Naive B cell (primary cell): Measurements from ENCODE around the gene TEX2. TPM values are rescaled to one million over a fixed set of nuclear protein-coding genes. Genes with fewer than 3 reads are reported as not detected.
"Not testable (repeated sequence)": the region's sequence is repeated elsewhere in the genome, so short reads cannot be mapped to it uniquely, and the experiment has no call there.

Source experiments
- ATAC-seq, 2 donors: fragments of 150-1000 bp; cut with Tn5 transposase; 2 replicates each; pipeline ENCODE4 v1.10.0; 2021; ENCODE audit warnings: low read depth in 2 of 2, mild to moderate bottlenecking in 2 of 2, moderate library complexity in 2 of 2
- DNase-seq: peaks from one replicate; pipeline ENCODE4 v3.0.0; 2022
- H3K27ac Mint-ChIP-seq, 6 donors: one replicate each; pipeline ENCODE4 v1.8.0; 2020 to 2022; ENCODE audit warnings: mild to moderate bottlenecking in 6 of 6, mixed read lengths in 6 of 6, moderate library complexity in 5 of 6, inconsistent platforms in 2 of 6
- H3K27me3 Mint-ChIP-seq, 3 donors: one replicate each; pipeline ENCODE4 v1.8.0; 2021 to 2022; ENCODE audit warnings: mixed read lengths in 3 of 3, mild to moderate bottlenecking in 1 of 3
- H3K36me3 Mint-ChIP-seq, 2 donors: one replicate each; pipeline ENCODE4 v1.8.0; 2020 to 2022; ENCODE audit warnings: mixed read lengths in 2 of 2, inconsistent platforms in 1 of 2, mild to moderate bottlenecking in 1 of 2
- H3K4me1 Mint-ChIP-seq, 3 donors: one replicate each; pipeline ENCODE4 v1.8.0; 2020 to 2022; ENCODE audit warnings: mixed read lengths in 3 of 3, inconsistent platforms in 1 of 3, mild to moderate bottlenecking in 1 of 3, moderate library complexity in 1 of 3
- H3K4me3 Mint-ChIP-seq, 8 donors: one replicate each; pipeline ENCODE4 v1.8.0; 2020 to 2022; ENCODE audit warnings: mild to moderate bottlenecking in 8 of 8, mixed read lengths in 8 of 8, moderate library complexity in 8 of 8, inconsistent platforms in 2 of 8
- H3K9me3 Mint-ChIP-seq, 7 donors: one replicate each; pipeline ENCODE4 v1.8.0; 2020 to 2022; ENCODE audit warnings: mixed read lengths in 7 of 7, mild to moderate bottlenecking in 5 of 7, inconsistent platforms in 2 of 7, moderate library complexity in 1 of 7
- polyA plus RNA-seq, 6 donors: library from polyadenylated mRNA; unstranded; fragments of 300-500 nt; fragmentation: Illumina TruSeq; gene quantifications; one replicate each; pipeline ENCODE4 v1.2.3, GENCODE V29; 2021; ENCODE audit warnings: low read depth in 6 of 6

Gene TEX2
- polyA plus RNA-seq, 6 donors from 2014 or later: 1.1 to 5.2 (median 3.8) TPM

DNA sequence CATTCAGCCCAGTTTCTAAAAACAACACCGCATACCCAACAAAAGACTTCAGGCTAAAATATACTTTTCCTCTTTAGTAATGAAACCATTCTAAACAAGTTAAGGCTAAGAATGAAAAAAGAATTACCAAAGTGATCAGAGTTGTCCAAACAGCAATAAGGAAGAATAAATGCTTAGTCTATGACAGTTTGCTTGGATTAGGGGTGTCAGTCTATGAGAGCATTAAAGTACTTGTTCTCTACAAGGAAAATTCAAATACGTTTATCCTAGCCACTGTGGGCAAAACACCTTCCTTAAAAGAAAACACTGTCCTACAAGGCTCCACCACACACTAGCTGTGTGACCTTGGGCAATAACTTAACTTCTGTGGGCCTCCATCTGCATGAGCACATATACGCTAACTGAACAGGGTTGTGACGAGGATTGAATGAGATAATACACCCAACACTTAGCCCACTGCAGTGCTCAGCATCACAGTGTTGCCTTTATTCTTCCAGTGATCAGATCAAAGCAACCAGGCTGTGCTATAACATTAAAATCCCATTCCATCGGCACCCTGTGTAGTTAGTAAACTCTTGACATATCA lies 53.6 kb downstream of the TEX2 start:
- Mint-ChIP-seq H3K36me3 (peaks cover 0 to 8% of the 10 kb centered on the region in 2 donors), H3K4me3 (no peak overlapping the region), H3K4me1 (peaks cover 0 to 6% (median 0%) of the 10 kb centered on the region in 3 donors), H3K27me3 (no peaks in the 10 kb centered on the region), H3K9me3 (no peaks in the 10 kb centered on the region), H3K27ac (peak overlapping the region in 1 of 6 donors; percentile 23)
- no peak for DNase-seq
- no peak for ATAC-seq

DNA sequence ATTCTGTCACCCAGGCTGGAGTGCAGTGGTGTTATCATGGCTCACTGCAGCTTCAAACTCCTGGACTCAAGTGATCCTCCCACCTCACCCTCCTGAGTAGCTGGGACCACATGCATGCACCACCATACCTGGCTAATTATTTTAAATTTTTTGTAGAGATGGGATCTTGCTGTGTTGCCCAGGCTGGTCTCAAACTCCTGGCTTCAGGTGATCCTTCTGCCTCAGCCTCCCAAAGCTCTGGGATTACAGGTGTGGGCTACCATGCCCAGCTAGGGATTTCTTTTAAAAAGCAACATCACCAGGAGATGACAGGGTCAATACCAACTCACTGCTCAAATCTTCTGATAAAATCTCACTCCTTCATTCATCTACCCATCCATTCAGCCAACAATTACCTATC lies 54.4 kb downstream of the TEX2 start:
- H3K4me1 Mint-ChIP-seq, H3K9me3 Mint-ChIP-seq, H3K36me3 Mint-ChIP-seq, H3K27ac Mint-ChIP-seq, H3K27me3 Mint-ChIP-seq, H3K4me3 Mint-ChIP-seq, DNase-seq, ATAC-seq: not testable (repeated sequence)

DNA sequence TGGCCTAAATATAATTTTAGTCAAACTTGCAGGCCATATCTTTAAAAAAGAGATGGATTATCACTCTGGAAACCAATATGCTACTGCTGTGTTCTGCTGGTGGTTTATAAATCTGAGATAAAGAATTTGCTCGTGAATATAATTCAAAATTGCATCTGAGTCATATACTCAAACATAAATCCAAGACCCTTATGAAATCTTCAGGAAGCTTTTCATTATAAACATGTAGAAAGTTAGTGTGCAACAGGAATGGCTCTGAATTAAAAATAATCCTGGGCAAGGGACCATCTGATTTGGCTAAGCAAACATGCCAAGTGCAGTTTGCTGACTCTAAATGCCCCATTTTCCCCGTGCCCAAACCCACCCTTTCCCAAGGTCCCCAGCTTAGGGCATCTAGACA lies 57.3 kb downstream of the TEX2 start:
- Mint-ChIP-seq H3K4me1 (peaks cover 0 to 10% (median 0%) of the 10 kb centered on the region in 3 donors), H3K27ac (no peak overlapping the region)
- no peak for ATAC-seq

DNA sequence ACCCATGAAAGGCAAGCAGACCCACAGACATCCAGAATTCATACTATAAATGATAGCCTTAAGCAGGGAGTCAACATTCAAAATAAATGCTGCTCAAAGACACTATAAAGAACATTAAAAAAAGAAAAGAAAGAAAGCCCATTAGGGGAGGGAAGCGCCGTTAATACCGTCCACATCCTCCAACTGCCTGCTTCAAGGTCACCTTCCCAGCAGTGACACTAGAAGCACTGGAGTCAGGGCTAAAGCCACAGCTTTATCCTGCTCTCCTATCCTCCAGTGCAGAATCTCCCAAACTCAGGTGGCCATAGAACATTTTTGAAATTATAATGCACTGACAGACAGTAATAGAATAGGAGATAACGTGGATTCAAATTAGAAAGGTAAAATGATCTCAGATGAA lies 59.4 kb downstream of the TEX2 start:
- Mint-ChIP-seq H3K4me3 (no peak overlapping the region), H3K36me3 (peaks cover 0 to 2% of the 10 kb centered on the region in 2 donors), H3K4me1 (peaks cover 0 to 14% (median 0%) of the 10 kb centered on the region in 3 donors), H3K9me3 (no peaks in the 10 kb centered on the region), H3K27ac (no peak overlapping the region), H3K27me3 (no peaks in the 10 kb centered on the region)
- no peak for DNase-seq
- ATAC-seq: no peak

More for the DNA sequence above, 57.3 kb downstream of the TEX2 start:
- H3K36me3 Mint-ChIP-seq: no peaks in the 10 kb centered on the region
- no peak overlapping the region for H3K4me3 Mint-ChIP-seq
- H3K9me3 Mint-ChIP-seq: no peaks in the 10 kb centered on the region
- no peaks in the 10 kb centered on the region for H3K27me3 Mint-ChIP-seq
- DNase-seq: no peak

DNA sequence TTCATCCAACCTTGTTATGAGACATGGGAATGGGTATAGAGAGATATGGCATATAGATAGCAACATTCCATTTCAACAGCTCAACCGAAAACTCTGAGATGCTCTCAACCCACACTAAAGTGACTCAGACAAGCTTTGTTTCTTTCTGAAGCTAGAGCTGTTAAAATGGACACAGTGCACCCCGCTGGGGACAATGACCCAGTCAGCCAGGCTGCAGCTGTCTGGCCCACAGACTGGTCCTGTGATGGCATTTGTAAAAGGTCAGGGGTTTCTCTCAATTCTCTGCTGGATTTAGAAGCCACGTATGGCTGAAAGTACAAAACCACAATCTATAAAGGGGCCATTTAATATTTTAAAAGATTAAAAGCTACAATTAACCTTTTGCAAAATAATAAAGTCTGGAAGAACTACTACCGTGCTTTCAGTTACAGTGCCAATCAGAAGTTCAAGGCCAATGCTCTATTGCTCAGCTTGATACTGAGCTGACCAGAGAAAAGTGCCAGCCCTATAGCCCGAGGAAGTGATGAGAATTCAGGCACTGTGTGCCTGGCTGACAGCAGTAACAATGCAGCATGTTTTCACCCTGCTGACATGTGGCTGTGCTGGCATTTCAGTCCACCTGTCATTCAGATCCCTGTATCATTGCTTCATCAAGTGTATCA lies 60.2 kb downstream of the TEX2 start:
- no peaks in the 10 kb centered on the region for H3K27me3 Mint-ChIP-seq
- H3K9me3 Mint-ChIP-seq: peaks cover 0 to 6% (median under 1%) of the 10 kb centered on the region in 7 donors
- H3K36me3 Mint-ChIP-seq: peaks cover 0 to 8% of the 10 kb centered on the region in 2 donors
- H3K4me1 Mint-ChIP-seq: peaks cover 0 to 14% (median 0%) of the 10 kb centered on the region in 3 donors
- H3K4me3 Mint-ChIP-seq: no peak overlapping the region
- DNase-seq (no peak), ATAC-seq (no peak)
- no peak overlapping the region for H3K27ac Mint-ChIP-seq

DNA sequence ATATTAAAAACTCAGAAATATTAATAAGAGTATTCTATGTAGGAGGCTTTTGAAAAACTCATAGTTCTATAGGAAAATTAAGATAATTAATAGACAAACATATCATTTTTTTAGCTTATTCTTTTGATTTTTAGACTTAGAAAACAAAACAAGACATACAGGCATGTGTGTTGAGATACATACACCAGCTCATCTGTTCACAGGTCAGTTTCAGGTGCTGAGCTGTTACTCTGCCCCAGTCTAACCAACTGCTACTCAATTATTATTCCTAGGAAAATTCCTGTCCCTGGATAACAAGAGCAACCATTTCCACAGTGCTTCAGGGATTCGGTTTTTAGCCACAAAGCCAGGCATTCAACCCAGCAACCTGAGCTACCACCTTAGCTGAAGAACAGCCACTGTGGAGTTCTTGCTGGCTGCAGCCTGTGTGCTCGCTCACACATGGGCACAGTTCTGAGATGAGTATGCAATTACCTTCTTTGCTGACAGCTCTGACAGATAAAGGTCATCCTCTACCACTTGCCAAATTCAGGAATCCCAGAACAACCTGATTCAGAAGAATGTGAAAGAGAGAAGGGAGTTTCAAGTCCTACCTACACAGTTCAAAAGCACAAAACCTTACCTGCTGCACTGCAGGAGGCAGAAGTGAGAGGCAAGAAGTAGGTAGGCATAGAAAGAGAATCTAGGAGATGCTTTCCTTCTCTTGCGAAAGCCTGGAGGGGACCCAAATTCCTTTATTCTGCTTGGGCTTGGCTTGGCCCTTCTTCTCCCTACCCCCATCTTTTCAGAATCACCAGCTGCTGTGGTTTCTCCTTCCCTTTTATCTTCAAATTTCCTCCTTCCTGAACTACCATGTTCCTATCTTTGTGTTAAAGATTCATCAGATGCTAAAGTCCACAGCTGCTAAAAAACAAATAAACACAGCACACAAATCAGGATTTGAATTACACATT lies 62.7 kb downstream of the TEX2 start:
- H3K4me1 Mint-ChIP-seq: peaks cover 0 to 7% (median 0%) of the 10 kb centered on the region in 3 donors
- no peak overlapping the region for H3K27ac Mint-ChIP-seq
- H3K36me3 Mint-ChIP-seq: peaks cover 8 to 13% of the 10 kb centered on the region in 2 donors
- no peaks in the 10 kb centered on the region for H3K27me3 Mint-ChIP-seq
- DNase-seq (no peak), ATAC-seq (no peak)
- H3K4me3 Mint-ChIP-seq: no peak overlapping the region
- H3K9me3 Mint-ChIP-seq: peaks cover 0 to 22% (median 9%) of the 10 kb centered on the region in 7 donors

DNA sequence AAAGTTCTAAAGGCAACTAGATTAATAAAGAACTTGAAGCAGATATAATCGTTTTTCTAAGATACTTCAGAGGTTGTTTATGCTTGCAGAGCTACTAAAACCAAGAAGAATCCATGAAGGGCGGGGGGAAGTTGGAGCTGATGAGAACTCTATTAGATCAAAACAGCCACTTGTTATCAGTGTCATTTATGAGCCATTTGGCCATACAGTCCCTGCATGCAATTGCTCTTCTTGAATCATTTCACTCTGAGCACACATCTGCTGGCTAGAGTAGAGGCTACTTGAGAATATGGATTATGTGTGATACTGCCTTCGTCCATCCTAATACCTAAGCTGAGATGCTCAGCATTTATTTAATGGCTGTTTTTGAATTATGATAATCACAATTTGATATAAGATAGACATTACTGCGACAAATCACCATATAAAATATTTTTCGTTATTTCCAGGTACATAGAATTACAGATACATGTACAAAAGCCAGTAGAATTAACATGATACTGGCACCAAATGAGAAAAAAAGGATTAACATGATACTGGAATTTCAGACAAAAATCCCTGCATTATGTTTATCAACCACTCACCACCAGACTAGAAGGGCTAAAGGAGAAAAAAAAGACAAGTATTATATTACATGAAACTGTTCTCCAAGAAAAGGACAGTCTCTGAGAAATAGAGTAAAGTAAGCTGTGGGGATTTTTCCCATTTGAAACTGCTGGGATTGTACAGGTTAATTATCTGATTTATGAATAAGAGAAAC lies 64.5 kb downstream of the TEX2 start:
- H3K9me3 Mint-ChIP-seq: peaks cover 0 to 22% (median 9%) of the 10 kb centered on the region in 7 donors
- H3K36me3 Mint-ChIP-seq: peaks cover 10 to 13% of the 10 kb centered on the region in 2 donors
- DNase-seq (no peak), ATAC-seq (no peak)
- no peak overlapping the region for H3K4me3 Mint-ChIP-seq
- H3K4me1 Mint-ChIP-seq: peaks cover 0 to 7% (median 0%) of the 10 kb centered on the region in 3 donors
- no peak overlapping the region for H3K27ac Mint-ChIP-seq
- no peaks in the 10 kb centered on the region for H3K27me3 Mint-ChIP-seq

DNA sequence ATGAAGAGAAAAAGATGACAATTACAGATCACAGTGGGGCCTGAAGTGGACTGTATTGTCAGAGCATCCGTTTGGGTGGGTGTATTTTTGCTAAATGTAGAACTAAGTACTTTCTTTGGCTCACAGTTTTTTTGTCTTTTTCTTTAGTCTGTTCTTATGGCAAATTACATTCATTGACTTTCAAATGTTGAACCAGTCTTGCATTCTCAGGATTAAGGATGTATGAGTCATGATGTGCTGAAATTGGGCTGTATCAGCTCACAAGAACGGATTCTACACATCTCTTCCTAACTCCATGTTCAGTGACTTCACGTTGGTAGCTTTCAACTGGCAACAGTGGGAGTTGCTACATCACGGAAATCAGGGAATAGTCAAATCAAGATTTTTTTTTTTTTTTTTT lies 66.5 kb downstream of the TEX2 start:
- no peak overlapping the region for H3K27ac Mint-ChIP-seq
- no peak for ATAC-seq
- no peak for DNase-seq
- H3K27me3 Mint-ChIP-seq: no peaks in the 10 kb centered on the region
- no peak overlapping the region for H3K4me3 Mint-ChIP-seq
- H3K9me3 Mint-ChIP-seq: peaks cover 0 to 22% (median 9%) of the 10 kb centered on the region in 7 donors
- H3K36me3 Mint-ChIP-seq: peaks cover 13% of the 10 kb centered on the region in 2 donors
- peaks cover 0 to 7% (median 0%) of the 10 kb centered on the region in 3 donors for H3K4me1 Mint-ChIP-seq

DNA sequence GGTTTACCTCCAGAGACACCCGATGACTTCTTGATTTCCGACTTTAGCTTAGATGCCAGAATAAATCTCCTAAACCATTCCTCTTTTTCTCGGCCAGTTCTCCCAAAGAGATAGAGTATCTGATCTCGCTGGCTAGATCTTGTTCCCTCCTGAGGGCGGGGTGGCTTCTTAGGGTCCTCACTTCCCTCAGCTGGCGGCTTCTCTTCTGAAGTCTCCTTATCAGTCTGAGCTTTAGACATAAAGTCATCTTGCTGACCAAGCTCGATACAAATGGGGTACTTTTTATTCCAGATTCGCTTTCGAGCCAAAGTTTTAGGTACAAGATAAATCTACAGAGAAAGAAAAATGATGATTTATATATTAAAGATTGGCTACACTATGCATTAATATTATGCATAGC lies 69.5 kb downstream of the TEX2 start:
- Mint-ChIP-seq H3K4me1 (no peaks in the 10 kb centered on the region), H3K27ac (peak overlapping the region in 1 of 6 donors; percentile 52), H3K9me3 (peaks cover 0 to 22% (median 9%) of the 10 kb centered on the region in 7 donors), H3K36me3 (peaks cover 10 to 13% of the 10 kb centered on the region in 2 donors), H3K27me3 (no peaks in the 10 kb centered on the region), H3K4me3 (no peak overlapping the region)
- ATAC-seq (no peak), DNase-seq (no peak)

DNA sequence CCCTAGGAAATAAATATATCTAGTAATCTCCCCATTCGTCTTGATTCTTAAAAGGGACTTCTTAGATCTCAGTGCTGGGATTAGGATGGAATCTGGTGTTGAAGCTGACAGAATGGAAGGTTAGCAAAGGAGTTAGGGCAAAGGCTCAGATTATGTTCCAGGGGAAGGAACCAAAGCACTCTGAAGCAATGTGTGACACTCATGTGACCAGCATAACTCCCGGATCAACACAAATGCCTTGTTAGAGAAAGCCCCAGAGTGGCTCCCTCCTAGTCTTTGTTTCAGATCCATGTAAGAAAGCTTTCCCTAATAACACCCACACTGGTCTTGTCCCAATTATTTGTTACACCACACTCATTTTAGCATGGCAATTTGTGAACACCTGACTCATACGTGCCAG lies 70.5 kb downstream of the TEX2 start:
- Mint-ChIP-seq H3K9me3 (peaks cover 0 to 14% (median 6%) of the 10 kb centered on the region in 7 donors), H3K4me1 (no peaks in the 10 kb centered on the region), H3K36me3 (peaks cover 5 to 12% of the 10 kb centered on the region in 2 donors), H3K4me3 (no peak overlapping the region), H3K27me3 (no peaks in the 10 kb centered on the region), H3K27ac (peak overlapping the region in 1 of 6 donors; percentile 80)
- ATAC-seq: no peak
- DNase-seq: no peak

DNA sequence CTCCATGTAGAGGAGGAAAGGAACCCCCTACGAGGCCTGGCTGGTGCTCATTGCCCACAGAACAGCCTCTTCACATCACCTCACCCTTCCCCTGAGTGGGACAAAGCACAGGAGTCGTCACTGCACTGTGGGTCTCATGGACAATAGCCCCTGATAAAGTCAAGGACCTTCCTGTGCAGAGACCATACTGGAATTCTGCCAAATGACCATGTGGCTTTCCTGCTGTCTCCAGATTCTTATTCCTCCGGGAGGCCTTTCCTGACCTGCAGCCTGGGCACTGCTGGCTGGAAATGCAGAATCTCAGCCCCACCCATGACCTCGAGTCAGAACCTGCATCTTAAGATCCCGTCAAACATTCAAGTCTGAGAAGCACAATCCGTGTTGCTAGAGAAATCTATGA lies 72.6 kb downstream of the TEX2 start:
- Mint-ChIP-seq H3K4me3 (no peak overlapping the region), H3K27me3 (no peaks in the 10 kb centered on the region), H3K36me3 (peaks cover 0 to 10% of the 10 kb centered on the region in 2 donors), H3K4me1 (no peaks in the 10 kb centered on the region), H3K27ac (peak overlapping the region in 1 of 6 donors; percentile 44), H3K9me3 (no peaks in the 10 kb centered on the region)
- no peak for ATAC-seq
- no peak for DNase-seq

DNA sequence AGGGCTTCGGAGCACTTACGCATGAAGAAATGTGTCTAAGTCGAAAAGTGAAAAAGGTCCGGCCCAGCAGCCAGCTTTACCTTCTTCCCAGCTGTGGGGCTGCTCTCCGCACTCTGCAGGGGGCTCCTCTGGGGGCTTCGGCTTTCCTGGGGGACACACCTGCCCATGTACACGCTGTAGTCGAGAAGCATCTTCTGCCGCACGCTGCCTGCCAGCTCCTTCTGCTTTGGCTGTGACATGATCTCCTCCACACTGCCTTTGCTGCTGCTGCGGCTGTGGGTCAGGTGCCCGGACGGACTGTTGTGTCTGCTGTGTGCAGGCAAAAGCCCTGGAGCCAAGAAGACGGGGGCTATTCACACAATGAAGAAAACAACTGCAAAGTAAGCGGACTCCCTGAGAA lies 75.0 kb downstream of the TEX2 start:
- no peak overlapping the region for H3K27ac Mint-ChIP-seq
- peaks cover 0 to 5% of the 10 kb centered on the region in 2 donors for H3K36me3 Mint-ChIP-seq
- no peak overlapping the region for H3K4me3 Mint-ChIP-seq
- H3K27me3 Mint-ChIP-seq: no peaks in the 10 kb centered on the region
- no peaks in the 10 kb centered on the region for H3K4me1 Mint-ChIP-seq
- no peak for DNase-seq
- no peak for ATAC-seq
- H3K9me3 Mint-ChIP-seq: no peaks in the 10 kb centered on the region
